Measurements from ENCODE around the gene TFEB.
"Not testable (repeated sequence)": the region's sequence is repeated elsewhere in the genome, so short reads cannot be mapped to it uniquely, and the experiment has no call there.

The TFEB gene

GRCh38 chr6:41766043-41766664 lies 30.7 kb upstream of the TFEB start:
- not testable (repeated sequence) for DNase-seq (ENCODE audit: low read depth in 1 of 2, low spot score in 1 of 2)

DNA sequence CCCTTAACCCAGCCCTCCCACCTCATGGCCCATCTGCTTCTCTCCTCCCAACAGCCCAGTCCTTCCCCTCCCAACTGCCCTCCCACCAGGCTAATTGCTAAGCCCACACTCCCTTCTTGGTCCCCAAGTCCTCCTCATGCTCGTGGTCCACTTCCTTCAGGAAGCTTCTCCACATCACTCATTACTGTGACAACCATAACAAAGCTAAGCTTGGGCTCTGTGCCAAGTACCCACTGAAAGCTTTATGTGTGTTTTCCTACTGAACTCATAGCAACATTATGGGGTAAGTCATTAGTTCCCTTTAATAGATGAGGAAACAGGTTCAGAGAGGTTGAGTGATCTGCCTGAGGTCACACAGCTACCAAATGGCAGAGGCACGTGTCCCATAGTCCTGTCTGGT lies 28.1 kb upstream of the TFEB start:
- DNase-seq (ENCODE audit: low read depth in 1 of 2, low spot score in 1 of 2), result no peak

DNA sequence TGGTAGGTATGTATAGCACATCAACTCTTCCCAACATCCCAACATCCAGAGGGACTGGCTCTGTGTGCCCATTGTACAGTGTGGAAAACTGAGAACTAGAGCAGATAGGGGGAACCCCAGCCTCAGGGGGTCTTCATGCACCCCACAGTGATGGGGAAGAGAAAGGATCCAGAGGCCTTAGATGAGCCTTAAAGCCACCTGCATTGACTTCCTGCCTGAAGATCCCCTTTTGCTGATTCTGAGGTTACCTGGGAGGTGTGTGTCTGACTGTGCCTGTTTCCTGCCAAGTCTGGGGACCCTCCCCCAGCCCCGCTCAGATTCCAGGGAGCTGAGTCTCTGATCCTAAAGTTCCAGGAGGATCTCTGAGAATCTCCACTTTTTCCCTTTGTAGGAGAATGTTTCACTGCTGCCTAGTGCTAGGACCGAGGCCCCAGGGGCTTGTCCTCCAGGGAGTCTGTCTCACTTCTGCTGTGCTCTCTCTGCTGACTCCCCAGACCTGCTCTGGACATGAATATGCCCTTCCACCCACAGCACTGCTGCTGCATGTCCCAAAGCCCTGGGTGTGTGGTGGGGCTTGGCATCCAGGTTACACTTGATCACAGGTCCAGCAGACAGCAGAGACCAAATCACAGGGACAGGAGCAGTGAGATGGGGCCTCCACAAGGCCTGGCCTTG lies 24.6 kb upstream of the TFEB start:
- no peak for DNase-seq (ENCODE audit: low read depth in 1 of 2, low spot score in 1 of 2)

DNA sequence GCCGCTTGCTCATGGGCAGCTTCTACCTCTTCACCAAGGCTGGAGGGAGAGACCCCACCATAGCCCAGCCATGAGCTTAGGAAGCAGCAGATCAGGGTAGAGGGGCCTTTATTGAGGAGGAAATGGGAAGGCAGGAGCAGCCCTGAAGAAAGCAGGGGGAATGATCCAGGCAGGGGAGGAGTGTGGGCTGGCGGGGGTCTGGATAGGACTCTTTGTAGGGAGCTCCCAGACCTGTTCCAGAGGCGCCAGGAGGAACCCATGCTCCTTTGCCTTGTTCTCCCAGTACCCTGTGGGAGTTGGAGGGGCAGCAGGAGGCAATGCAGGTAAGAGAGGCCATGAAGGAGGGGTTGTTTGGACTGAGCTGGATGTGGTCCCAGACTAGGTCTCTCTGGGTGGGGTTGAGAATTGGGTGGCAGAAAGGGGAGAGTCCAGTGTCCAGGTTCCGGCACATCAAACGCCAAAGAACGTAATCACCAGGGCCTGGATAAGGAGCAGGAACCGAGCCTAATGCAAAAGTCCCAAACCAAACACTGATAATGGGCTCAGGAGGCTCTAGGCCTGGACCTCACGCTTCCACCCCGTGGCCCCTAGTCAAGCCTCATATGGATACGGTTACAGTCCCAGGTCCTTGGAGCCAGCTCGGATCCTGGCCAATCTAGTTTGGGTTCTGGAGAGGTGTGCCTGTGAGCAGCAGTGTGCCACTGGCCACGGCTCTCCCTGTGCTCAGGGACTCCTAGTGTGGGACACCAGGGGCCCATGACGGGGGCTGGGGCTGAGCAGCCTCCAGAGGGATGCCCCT lies 23.9 kb upstream of the TFEB start:
- no peak for DNase-seq (ENCODE audit: low read depth in 1 of 2, low spot score in 1 of 2)

DNA sequence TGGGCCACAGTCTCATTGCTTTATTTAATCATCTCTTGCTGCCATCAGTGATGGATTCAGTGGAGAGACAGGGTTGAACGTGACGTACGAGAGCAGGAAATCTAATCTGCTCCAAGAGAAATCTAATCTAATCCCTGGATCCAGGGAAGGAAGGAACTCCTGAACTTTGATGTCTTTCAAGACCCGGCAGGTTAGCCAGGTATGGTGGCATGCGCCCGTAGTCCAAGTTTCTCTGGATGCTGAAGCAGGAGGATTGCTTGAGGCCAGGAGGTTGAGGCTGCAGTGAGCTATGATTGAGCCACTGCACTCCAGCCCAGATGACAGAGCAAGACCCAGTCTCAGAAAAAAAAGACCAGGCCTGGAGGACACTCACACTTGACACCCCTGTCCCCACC lies 23.2 kb upstream of the TFEB start:
- no peak for DNase-seq (ENCODE audit: low read depth in 1 of 2, low spot score in 1 of 2)

DNA sequence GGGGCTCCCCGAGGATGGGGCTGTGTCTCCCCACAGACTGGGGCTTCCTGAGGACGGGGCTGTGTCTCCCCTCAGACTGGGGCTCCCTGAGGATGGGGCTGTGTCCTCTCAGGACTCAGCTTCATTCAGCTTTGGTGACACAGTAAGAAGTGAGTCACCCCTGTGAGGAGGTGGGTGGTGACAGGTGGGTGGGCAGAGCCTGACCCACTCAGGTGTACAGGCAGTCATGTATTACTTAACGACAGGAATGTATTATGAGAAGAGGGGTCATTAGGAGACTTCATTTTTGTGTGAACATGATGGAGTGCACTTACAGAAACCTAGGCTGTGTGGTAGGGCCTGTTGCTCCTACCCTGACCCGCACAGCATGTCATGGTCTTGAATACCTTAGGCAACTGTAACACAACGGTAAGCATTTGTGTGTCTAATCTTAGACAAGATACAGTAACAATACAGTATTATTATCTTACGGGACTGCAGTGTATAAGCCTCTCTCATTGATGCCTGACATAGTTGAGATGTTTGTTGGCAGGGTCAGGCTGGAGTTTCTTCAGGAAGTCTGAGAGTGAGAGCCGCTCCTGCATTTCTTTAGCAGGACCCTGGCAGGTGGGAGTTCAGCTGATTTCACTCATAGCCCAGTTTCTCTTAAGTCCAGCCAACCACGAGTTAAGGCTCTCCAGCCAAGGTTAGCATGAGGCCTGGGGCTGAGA lies 22.7 kb upstream of the TFEB start:
- DNase-seq (ENCODE audit: low read depth in 1 of 2, low spot score in 1 of 2), result no peak

GRCh38 chr6:41757271-41757670 lies 21.9 kb upstream of the TFEB start:
- no peak for DNase-seq (ENCODE audit: low read depth in 1 of 2, low spot score in 1 of 2)

- DNase-seq (ENCODE audit: low read depth in 1 of 2, low spot score in 1 of 2), result no peak
These were observed 20.9 kb upstream of the TFEB start for GRCh38 chr6:41756354-41756753.

DNA sequence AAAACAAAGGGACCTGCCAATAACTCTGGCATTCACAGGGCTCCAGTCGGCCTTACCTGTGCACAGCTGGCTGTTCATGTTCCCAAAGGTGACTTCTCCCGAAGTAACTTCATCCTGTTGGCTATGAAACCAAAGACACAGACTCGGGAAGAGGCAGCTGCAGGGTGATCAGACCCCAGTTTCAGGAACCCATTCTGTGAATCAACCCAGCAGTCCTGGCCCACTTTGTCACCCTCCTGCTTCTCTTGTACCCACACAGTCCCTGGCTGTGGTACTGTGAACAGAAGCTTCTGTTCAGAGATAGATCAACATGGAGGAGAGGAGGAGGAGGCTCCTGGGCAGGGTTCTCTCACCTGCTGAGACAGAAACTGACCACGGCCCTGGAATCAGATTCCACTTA lies 20.5 kb upstream of the TFEB start:
- DNase-seq (ENCODE audit: low read depth in 1 of 2, low spot score in 1 of 2), result no peak

DNA sequence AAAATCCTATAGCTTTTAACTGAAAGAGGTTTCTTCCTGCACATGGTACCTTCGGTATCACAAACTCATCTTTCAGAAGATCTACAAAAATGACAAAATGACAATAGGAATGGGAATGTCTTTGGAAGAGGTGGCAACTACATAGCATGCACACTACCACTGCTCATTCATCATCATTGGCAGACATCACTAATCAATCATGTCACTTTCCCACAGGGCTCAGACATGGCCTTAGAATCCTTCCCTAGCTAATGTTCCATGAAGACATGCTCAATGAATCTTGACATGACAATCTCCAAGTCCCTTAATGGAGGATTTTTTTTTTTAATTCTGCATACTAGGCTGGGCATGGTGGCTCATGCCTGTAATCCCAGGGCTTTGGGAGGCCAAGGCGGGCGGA lies 15.0 kb upstream of the TFEB start:
- no peak for DNase-seq (ENCODE audit: low read depth in 1 of 2, low spot score in 1 of 2)

GRCh38 chr6:41748542-41748941 lies 13.1 kb upstream of the TFEB start:
- DNase-seq (ENCODE audit: low read depth in 1 of 2, low spot score in 1 of 2), result no peak

- DNase-seq (ENCODE audit: low read depth in 1 of 2, low spot score in 1 of 2), result no peak
These were observed 12.7 kb upstream of the TFEB start for GRCh38 chr6:41748102-41748477.

DNA sequence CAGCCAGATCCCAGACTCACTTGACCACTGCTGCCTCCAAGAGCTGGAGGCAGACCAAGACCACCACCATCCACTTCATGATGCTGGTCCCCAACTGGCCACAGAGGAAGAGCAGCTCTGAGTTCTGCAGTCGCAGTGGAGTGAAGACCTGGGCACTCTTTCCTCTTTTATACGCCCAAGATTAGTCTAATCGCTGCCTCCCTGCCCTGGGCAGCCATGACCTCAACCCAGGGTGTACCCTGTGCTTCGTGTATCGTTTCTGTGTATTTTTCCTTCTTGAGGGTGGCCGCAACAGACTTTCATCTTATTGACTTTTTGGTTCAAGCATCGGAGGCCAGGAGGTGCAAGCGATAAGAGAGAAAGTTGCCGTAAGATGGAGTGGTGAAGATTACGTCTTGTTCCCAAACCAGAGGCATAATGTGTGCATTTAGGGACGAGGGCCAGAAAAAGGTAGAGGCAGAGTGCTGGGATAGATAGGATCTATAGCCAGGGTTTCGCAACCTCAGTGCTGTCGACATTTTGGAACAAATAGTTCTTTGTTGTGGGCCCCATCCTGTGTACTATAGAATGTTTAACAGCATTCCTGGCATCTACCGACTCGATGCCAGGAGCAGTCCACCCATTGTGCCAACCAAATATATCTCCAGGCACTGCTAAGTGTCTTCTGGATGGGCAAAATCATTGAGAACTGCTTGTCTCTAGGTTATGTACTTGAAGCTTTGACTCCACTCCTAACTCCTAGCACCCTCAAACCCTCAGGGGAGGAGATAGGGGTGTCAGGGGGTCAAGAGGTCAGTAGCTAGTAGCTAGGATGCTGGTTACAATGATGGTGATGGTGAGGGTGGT lies 12.1 kb upstream of the TFEB start, which contains the start of gene PGC:
PGC (minus strand) TSS at position 142 of the 846 bp plus-strand sequence; CDS start at position 79, 63 bp downstream.
- no peak for DNase-seq (ENCODE audit: low read depth in 1 of 2, low spot score in 1 of 2)

DNA sequence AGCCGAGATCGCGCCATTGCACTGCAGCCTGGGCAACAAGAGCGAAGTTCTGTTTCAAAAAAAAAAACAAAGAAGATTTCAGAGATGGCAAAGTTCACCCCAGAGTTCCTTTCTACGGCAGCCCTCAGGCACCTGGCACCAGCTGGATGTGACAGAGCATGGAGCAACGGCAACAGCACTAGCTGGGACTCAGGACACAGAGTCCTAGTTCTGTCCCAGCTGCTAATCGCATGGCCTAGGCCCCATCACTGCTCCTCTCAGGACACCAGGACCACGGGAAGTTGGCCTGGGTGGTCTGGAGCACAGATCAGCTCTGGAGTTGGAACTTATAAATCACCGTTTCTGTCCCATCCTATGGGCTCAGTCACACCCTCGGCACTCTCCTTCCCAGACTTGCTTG lies 10.7 kb upstream of the TFEB start:
- DNase-seq (ENCODE audit: low read depth in 1 of 2, low spot score in 1 of 2), result no peak

- DNase-seq (ENCODE audit: low read depth in 1 of 2, low spot score in 1 of 2), result no peak
These were observed 8.9 kb upstream of the TFEB start for GRCh38 chr6:41744236-41744787.

DNA sequence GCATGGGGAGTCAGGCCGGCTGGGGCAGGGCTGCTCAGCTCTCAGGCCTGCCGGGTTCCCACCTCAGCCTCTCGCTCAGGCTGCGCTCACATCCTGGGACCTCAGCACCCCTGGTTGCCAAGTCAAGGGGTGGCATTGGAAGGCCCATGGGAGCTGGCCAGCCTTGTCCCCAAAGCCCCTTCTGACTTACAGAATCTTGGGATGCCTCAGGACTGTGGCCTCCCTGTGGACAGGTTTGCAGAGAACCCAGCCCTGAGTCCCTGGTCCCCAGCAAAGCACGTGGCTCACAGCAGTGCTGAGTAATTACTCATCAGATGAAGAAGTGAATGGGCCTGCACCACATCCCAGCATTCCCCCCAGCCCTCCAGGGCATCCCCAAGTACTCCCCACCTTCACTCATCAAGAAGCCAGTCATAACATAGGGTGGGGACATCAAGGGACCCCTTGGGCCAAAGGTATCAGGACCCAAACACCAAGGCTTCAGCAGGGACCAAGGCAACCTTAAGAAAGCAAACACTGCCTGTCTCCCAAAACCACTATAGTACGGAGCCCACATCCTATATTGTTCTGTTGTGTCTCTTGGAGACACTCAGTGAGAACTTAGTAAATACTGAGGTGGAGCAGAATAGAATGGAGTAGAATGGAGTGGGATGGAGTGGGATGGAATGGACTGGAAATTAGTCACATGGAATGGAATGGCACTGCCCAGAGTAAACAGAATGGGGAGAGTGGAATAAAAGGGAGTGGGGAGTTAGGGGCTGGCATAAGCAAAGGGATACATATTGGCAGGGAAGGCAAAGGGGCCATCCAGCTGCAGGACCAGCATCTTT lies 8.2 kb upstream of the TFEB start:
- DNase-seq (ENCODE audit: low read depth in 1 of 2, low spot score in 1 of 2), result no peak

GRCh38 chr6:41741625-41742490 lies 6.5 kb upstream of the TFEB start:
- DNase-seq (ENCODE audit: low read depth in 1 of 2, low spot score in 1 of 2), result no peak

- DNase-seq (ENCODE audit: low read depth in 1 of 2, low spot score in 1 of 2), result no peak
These were observed 5.2 kb upstream of the TFEB start for GRCh38 chr6:41740366-41741162.
